GM12865 (cell line): ENCODE data around the gene MBTD1.

Experiments used
- DNase-seq: peaks from one replicate; pipeline ENCODE4 v3.0.0; 2010; ENCODE audit warnings: low read depth
- H3K4me3 ChIP-seq: 2 replicates; pipeline ENCODE4 v1.5.1; 2011; ENCODE audit warnings: mild to moderate bottlenecking, low read depth, low read length, control low read depth
- TF ChIP-seq, protein P1 (sequence below): IDR thresholded peaks from 2 replicates; pipeline ENCODE4 v1.5.1; 2011; ENCODE audit warnings: low read length, control low read depth, low read depth, inconsistent platforms; ENCODE audit not compliant: insufficient read depth; ENCODE audit errors: missing control alignments

Gene MBTD1

DNA sequence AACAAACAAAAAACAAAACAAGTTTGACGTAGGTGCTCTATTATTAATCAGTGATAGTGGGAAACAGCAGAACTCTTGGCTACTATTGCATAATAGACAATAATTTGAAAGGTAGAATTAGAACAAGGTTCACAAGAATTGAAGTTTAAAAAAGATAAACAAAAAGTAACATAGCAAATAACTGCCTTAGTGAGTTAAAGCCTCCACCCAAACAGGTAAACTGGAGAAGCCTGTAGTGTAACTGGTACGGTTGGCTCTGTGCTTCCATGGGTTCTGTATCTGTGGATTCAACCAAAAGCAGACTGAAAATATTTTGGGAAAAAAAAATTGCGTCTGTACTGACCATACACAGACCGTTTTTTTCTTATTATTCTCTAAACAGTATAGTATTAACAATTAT lies 38.5 kb downstream of the MBTD1 start:
- TF ChIP-seq, protein P1, sequence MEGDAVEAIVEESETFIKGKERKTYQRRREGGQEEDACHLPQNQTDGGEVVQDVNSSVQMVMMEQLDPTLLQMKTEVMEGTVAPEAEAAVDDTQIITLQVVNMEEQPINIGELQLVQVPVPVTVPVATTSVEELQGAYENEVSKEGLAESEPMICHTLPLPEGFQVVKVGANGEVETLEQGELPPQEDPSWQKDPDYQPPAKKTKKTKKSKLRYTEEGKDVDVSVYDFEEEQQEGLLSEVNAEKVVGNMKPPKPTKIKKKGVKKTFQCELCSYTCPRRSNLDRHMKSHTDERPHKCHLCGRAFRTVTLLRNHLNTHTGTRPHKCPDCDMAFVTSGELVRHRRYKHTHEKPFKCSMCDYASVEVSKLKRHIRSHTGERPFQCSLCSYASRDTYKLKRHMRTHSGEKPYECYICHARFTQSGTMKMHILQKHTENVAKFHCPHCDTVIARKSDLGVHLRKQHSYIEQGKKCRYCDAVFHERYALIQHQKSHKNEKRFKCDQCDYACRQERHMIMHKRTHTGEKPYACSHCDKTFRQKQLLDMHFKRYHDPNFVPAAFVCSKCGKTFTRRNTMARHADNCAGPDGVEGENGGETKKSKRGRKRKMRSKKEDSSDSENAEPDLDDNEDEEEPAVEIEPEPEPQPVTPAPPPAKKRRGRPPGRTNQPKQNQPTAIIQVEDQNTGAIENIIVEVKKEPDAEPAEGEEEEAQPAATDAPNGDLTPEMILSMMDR, result no peak
- no peak for DNase-seq

GRCh38 chr17:51217946-51218345 lies 41.9 kb downstream of the MBTD1 start:
- H3K4me3 ChIP-seq, result no peak overlapping the region
- TF ChIP-seq, protein P1, result no peak
- DNase-seq, result no peak

More for the DNA sequence above, 38.5 kb downstream of the MBTD1 start:
- no peak overlapping the region for H3K4me3 ChIP-seq

GRCh38 chr17:51214920-51215319 lies 44.9 kb downstream of the MBTD1 start:
- DNase-seq, result no peak
- H3K4me3 ChIP-seq, result no peak overlapping the region
- TF ChIP-seq, protein P1, result no peak

DNA sequence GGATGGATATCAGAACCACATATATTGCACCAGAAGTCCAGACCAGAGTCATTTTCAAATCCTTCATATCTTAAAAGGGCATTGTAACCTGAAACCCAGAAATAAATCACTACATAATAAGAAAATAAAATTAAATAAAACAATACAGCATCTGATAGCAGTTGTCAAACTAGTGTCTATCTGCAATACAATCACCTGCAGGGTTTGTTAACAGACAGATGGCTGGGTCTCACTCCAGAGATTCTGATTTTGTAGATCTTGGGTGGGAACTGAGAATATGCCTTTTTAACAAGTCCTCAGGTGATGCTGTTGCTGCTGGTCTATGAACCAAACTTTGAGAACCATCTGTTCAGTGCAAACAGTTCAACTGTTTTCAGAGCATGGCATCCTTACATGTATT lies 56.0 kb downstream of the MBTD1 start:
- no peak overlapping the region for H3K4me3 ChIP-seq
- TF ChIP-seq, protein P1, result no peak
- DNase-seq, result no peak

DNA sequence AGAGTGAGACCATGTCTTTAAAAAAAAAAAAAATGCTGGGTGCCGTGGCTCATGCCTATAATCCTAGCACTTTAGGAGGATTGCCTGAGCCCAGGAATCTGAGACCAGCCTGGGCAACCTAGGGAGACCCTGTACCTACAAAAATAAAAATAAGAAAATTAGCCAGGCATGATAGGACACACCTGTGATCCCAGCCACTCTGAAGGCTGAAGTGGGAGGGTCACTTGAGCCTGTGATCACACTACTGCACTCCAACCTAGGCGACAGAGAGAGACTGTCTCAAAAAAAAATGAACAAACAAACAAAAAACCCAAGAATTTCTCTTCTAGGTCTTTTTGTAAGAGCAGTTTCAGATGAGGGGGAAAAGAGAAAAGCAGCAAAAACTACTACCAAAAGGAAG lies 59.0 kb downstream of the MBTD1 start:
- no peak overlapping the region for H3K4me3 ChIP-seq
- TF ChIP-seq, protein P1, result no peak
- no peak for DNase-seq

GRCh38 chr17:51200295-51200694 lies 59.6 kb downstream of the MBTD1 start:
- no peak overlapping the region for H3K4me3 ChIP-seq
- TF ChIP-seq, protein P1, result no peak
- no peak for DNase-seq

- H3K4me3 ChIP-seq, result no peak overlapping the region
- TF ChIP-seq, protein P1, result no peak
- no peak for DNase-seq
These were observed 62.1 kb downstream of the MBTD1 start for GRCh38 chr17:51197754-51198153.
